Epithelial cell of proximal tubule (primary cell): ENCODE measurements around the gene TTLL8. TPM values are rescaled to one million over a fixed set of nuclear protein-coding genes. Genes with fewer than 3 reads are reported as not detected.

ENCODE experiments used
- DNase-seq: peaks from one replicate; pipeline ENCODE4 v3.0.0-alpha.2; 2011; ENCODE audit warnings: low read depth
- H3K4me3 ChIP-seq: 2 replicates; pipeline ENCODE4 v1.5.1; 2011; ENCODE audit warnings: low read depth, mild to moderate bottlenecking, low read length
- CTCF ChIP-seq: conservative IDR thresholded peaks from 2 replicates; pipeline ENCODE4 v1.5.1; 2012; ENCODE audit warnings: low read depth, mild to moderate bottlenecking, low read length
- total RNA-seq: library from RNA; depleted of rRNA; stranded (reverse); fragments of >200 nt; gene quantifications from 2 replicates; pipeline ENCODE4 v1.2.3, GENCODE V29; 2015

TTLL8 gene
- total RNA-seq, 1 donor from 2014 or later: not detected

- TF ChIP-seq CTCF: no peak
- no peak overlapping the region for H3K4me3 ChIP-seq
Observed at GRCh38 chr22:50017701-50018224, 40.3 kb downstream of the TTLL8 start.

GRCh38 chr22:50016988-50017700, 41.0 kb downstream of the TTLL8 start:
- TF ChIP-seq CTCF: no peak
- no peak for DNase-seq

More at GRCh38 chr22:50017701-50018224, 40.3 kb downstream of the TTLL8 start:
- no peak for DNase-seq

GRCh38 chr22:50016308-50016987, 41.6 kb downstream of the TTLL8 start:
- DNase-seq: no peak
- no peak for TF ChIP-seq CTCF
- H3K4me3 ChIP-seq: no peak overlapping the region

More at GRCh38 chr22:50016988-50017700, 41.0 kb downstream of the TTLL8 start:
- no peak overlapping the region for H3K4me3 ChIP-seq

- H3K4me3 ChIP-seq: no peak overlapping the region
- DNase-seq: no peak
- no peak for TF ChIP-seq CTCF
Observed at GRCh38 chr22:50015451-50016307, 42.4 kb downstream of the TTLL8 start.

DNA sequence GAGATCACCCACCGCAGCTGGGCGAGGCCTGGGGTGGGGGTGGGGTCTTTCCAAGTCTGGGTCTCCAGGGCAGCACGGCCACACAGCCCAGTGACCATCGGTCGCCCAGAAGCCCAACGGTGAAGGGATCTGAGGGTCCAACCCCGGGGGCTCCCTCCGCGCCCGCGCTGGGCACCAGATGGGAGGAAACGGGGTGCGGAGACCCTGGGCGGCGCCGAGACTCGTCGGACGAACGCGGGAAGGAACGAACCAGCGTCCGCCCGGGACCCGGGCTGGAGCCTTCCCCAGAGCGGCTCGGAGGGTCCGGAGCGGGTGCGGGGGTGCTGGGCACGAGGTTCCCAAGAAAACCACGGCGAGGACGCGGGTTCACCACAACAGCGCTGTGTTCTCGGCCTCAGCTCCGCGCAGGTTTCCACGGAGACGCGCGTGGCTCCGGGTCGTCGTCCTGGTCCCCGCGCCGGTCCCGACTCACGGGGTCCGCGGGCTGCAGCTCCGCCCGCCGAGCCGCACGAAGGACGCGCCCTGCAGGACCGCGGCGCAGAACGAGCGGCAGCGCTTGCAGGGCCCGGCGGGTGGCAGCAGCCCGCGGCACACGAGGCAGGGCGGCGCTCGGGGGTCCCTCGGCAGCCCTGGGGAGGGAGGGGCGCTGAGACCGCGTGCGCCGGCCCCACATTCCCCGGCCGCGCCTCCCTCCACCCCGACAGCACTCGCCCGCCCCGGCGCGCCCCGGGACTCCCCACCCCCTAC, 43.3 kb downstream of the TTLL8 start:
- no peak overlapping the region for H3K4me3 ChIP-seq
- DNase-seq: no peak
- no peak for TF ChIP-seq CTCF

GRCh38 chr22:50014053-50014501, 44.0 kb downstream of the TTLL8 start:
- TF ChIP-seq CTCF: no peak
- no peak overlapping the region for H3K4me3 ChIP-seq
- DNase-seq: no peak
